ENCODE measurements around the gene MAP2K4.

Gene MAP2K4

GRCh38 chr17:12040478-12040877, 19.8 kb downstream of the MAP2K4 start:
- no peak for DNase-seq

DNA sequence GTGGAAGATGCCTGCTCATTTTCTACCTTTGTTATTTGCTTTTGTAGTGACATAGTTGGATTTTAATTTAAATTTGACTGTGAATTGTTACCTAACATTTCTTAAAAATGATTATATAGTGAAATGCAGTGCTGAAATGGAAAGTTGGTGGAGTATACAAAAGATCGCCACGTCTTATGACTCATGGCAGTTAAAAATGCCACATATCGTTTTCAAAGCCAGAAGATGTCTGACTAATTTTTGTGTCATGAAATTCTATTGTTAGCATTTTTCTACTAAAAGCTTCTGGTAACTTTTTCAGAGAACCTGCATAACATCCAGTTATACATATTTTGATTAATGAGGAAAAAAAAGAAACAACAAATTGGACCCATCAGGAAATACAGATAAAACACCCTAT, 20.6 kb downstream of the MAP2K4 start:
- DNase-seq = no peak

DNA sequence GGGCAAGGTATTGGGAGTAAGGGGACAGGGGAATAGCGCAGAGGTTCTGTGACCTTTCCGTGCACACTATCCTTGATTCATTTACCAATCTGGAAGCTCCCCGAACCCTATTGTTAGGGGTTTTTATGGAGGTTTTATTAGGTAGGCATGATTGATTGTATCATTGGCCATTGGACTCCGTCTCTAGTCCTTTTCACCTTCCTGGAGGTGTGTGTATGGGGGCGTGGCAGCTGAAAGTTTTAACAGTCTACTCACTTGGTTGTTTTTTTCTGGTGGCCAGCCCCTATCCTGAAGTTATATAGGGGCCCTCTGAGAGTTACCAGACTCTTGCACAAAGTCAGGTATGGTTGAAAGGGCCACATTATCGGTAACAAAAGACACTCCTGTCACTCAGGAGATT, 23.0 kb downstream of the MAP2K4 start:
- no peak for DNase-seq

DNA sequence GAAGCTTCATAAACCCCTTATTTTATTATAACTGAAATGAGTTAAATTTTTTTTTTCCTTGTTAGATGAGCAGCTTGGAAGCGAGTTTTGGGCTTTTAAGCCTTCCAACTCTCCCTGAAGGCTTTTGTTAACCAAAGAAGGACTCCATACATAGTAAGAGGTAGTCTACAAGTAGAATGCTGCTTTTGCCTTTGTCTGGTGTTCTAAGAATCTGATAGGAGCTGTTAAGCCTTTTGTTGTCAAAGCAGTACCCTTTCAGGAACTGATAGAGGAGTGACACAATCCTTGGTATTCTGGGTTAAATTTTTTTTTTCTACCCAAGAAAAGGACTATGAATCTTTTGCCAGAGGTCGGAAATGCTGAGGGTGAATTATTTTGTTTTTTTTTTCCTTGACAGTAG, 26.1 kb downstream of the MAP2K4 start:
- peak; percentile 16 for DNase-seq

DNA sequence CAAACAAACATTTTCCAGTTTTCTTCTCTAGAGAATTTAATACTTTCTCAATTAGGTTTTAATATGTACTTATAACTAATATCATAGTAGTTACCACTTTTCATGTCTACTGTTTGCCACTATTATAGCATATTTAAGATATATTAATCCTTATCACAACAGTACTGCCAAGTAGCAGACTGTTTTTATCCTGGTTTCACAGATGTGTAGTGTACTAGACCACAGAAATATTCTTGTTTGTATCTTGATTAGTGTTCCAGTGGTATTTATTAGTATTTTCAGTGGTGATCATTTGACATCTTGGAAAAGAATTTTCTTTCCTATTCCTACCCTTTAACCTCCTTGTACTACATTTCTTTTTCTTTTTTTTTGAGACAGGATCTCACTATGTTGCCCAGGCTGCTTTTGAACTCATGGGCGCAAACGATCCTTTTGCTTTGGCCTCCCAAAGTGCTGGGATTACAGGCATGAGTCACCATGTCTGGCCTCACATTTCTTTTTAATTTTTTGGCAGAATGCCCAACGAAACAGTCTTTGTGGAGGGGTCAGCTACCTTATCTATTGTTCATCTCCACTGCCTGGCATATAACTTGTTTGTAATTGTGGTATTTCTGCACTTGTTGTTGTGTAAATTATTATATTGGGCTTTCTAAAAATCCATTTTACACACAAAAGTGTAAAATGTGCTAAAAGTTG, 27.2 kb downstream of the MAP2K4 start:
- DNase-seq = peak; percentile 28

DNA sequence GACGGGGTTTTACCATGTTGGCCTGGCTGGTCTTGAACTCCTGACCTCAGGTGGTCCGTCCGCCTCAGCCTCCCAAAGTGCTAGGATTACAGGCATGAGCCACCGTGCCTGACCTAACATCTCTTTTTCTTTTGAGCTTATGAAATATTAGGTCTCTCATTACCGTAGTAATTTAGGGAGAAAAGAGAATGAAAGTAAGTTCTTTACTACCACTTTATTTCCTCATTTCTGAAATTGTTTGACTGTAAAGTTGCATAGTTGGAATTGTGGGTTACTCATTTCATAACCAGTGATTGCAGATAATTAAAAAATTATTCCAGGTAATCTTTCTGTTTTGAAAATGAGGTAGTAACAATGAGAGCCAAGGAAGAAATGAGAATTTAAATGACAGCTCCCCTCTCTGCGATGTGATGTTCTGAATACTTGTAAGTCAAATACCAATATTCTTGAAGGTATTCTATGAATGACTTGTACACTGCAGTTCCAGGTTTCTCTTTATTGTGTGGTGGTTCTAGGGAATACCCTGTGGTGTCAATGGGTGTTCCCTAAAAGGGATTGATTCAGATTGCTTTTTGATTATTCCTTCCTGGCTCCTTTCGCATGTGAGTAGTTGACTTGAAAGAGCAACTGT, 28.3 kb downstream of the MAP2K4 start:
- no peak for DNase-seq

GRCh38 chr17:12050646-12051225, 30.1 kb downstream of the MAP2K4 start:
- DNase-seq = no peak

DNA sequence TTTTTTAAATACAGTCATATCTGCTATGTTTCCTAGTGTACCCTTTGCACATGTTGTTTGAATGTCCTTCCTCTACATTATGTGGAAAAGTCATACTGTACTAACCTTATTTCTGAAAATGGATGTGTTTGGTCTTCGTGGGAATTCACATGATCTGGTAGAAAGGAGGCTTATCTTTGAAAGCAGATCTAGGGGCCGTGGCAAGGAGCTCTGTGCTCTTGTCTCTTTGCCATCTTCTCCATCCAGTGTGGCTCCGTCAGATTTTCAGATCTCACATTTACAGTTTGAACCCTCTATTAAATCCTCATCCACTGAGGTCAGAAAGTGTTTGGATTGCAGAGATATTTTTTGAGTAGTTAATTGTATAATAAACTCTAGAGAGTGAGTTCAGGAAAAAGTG, 32.9 kb downstream of the MAP2K4 start:
- peak; percentile 14 for DNase-seq

- DNase-seq = no peak
Observed at GRCh38 chr17:12055889-12056288, 35.2 kb downstream of the MAP2K4 start.

- DNase-seq = no peak
Observed at GRCh38 chr17:12057520-12057919, 36.8 kb downstream of the MAP2K4 start.

DNA sequence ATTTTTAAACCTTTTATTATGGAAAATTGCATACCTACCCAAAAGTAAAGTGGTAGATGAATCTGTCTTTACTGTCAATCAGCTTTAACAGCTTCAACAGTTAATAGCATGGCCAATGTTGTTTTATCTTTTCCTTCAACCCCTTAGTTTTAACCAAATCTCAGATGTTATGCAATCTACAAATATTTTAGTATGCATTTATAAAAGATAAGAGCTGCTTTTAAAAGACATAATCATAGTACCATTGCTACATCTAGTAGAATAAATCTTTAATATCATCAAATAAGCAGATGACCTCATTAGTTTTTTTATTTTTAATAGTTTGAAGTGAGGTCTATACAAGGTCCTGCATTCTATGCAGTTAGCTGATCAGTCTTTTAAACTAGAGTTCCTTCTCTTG, 37.9 kb downstream of the MAP2K4 start:
- no peak for DNase-seq

GRCh38 chr17:12062249-12062648, 41.6 kb downstream of the MAP2K4 start:
- DNase-seq = no peak

- no peak for DNase-seq
Observed at GRCh38 chr17:12064395-12064794, 43.7 kb downstream of the MAP2K4 start.

DNA sequence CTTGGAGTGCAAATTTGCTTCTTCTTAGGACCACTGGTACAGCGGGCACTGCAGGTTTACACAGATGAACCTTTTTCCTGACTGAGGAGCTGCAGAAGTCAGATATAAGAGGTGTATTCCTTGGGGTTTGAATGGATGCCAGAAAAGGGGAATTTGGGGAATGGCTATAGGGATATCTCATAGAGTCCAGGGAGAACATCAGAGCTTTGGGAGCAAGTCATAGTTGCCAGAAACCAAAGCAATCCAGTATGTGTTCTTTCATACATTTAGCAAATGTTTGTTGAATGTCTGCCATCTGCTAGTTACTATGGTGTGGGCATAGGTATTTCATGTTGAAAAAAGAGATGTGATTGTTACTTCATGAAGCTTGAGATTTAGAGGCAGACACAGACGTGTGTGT, 46.8 kb downstream of the MAP2K4 start:
- DNase-seq = no peak

- DNase-seq = no peak
Observed at GRCh38 chr17:12068946-12069345, 48.3 kb downstream of the MAP2K4 start.

- DNase-seq = no peak
Observed at GRCh38 chr17:12070561-12070960, 49.9 kb downstream of the MAP2K4 start.

- peak; percentile 58 for DNase-seq
Observed at GRCh38 chr17:12074346-12074745, 53.7 kb downstream of the MAP2K4 start.

DNA sequence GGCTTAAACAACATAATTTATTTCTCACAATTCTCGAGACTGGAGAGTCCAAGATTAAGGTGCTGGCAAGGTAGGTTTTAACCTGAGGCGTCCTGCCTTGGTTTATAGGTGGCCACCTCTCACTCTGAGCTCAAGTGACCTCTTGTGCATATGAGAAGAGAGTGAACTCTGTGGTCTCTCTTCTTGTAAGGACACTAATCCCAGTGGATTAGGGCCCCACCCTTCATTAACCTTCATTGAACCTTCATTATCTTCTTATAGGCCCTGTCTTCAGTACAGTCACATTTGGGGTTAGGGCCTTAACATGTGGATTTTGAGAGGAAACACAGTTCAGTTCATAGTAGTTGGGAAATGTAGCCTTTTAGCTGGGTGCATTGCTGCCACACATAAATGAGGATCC, 57.1 kb downstream of the MAP2K4 start:
- peak; percentile 21 for DNase-seq

DNA sequence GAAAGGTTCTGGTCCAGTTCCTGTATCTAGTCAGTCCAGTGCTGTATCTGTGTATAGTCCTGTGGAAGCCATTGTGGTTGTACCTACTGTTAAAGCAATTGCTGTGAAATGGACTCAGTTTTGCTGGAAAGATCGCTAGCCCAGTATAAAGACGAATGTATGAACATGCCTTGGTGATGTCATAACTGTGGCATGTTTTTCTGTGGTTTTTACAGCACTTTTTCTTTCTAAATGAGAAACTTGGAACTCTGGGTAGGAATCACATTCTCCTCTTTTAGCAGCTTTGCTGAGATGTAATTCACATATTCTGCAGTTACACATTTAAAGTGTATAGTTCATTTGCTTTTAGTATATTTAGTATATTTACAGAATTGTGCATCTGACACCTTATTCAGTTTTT, 58.1 kb downstream of the MAP2K4 start:
- no peak for DNase-seq

GRCh38 chr17:12081720-12082119, 61.0 kb downstream of the MAP2K4 start:
- DNase-seq = no peak

DNA sequence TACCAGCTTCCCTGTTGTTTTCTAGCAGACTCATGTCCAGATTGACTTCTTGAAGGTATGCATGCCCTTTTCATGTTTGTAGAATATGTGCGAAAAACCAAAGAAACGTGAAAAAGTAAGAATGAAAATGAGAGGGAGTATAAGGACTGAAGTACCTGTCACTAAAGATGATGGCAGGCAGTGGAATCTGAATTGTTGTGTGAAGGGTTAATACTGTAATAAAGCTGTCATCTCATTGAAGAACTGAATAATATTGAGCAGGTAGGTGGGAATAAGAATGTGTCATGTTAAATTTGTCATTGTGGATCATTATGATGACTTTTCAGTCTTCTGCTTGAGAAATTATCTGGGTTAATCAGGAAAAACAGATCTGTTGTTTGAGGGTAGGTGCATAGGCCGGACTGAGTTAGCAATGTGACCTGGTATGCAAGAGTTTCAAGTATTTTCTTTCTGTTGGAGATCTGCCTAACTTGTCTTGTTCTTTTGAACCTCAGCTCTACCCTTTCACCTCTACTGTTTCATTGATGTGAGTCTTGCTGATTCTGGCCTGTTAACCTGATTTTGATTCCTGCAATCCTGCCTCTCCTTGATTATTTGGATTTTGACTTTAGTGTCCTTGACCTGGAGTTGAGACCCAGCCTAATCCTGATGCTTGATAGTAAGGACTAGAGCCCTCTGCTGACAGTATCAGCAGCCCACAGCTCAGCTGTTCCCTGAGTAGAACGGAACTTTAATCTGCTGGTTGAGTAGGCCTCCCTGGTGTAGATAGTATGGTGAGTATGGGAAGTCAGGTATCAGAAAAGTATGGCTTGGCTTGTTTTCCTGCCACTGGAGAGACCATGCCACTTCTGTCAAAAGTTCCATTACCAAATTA, 64.6 kb downstream of the MAP2K4 start:
- peak; percentile 35 for DNase-seq

DNA sequence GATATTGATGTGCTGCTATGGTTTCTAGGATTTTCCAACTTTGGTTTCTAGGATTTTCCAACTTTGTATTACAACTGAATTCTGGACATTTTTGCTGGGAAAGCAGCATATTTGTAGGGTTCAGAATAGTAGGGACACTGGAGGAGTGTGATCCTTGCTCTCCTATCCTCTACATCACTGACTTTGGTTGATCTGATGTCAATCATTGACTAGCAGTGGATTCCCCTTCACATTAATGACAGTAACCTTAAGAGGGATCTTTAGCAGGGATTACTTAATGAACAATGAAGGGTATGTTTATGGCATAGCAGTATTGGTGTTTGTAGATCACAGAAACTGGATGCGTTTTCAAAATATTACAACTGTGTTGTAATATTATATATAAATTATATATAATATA, 67.4 kb downstream of the MAP2K4 start:
- peak; percentile 8 for DNase-seq

DNA sequence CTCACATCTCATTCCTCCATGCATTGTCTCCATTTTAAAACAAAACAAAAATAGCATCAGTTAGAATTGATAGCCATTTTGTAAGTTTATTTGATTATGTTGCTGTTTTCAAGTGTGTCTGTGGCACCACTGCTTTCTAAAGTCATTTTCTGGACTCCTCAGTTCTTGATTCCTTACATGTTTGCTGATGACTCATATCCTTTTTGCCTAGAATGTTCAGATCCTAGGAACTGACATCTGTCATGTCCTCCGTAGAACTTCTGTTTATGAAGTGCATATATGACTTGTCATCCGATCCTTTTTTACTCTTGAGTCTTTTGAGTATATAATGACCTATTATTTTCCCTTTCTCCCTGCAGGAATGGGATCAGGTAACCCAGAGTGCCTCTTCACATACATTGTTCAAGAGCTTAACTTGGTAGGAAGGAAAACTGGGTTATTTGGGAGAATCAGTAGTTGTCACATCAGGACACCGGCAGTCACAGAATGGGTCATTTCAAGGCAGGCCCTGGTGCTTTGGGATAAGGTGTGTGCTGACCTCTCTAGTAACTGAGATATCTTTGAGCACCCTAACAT, 69.2 kb downstream of the MAP2K4 start:
- DNase-seq = no peak
